ENCODE results near the gene NLN.
"Not testable (repeated sequence)": the region's sequence is repeated elsewhere in the genome, so short reads cannot be mapped to it uniquely, and the experiment has no call there.

The NLN gene

DNA sequence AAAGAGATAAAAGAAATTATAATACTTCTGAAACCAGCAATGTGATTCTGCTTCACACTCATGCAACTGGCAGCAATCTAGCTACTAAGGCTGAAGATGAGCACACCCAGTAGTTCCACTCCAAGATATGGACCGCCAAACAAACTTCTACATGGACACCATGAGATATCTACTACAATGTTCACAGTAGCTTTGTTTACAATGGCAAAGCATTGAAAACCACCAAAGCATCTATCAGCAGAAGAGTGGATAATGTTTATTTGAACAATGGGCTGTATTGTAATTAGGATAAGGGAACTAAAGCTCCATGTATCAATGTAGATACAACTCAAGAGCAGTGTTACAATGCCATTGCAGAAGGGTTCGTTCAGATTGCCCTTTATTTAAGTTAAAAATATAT, 113.2 kb downstream of the NLN start:
- no peak for DNase-seq

DNA sequence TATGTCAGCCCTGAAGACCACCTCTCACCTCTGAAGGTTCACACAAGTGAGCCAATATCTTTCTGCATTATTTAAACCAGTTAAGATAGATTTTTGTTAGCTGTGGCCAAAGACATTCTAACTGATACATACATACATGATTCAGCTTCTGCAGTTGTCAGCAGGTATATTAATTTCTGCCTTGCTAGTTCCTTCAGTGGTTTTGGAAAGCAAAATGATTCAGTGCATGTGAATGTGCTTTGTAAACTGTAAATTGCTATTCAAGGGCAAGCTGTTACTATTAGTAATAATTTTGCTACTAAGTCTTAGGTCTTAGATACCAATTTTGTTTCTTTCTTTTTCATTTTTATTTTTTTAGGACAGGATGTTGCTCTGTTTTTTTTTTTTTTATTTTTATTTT, 115.1 kb downstream of the NLN start:
- DNase-seq, result no peak

DNA sequence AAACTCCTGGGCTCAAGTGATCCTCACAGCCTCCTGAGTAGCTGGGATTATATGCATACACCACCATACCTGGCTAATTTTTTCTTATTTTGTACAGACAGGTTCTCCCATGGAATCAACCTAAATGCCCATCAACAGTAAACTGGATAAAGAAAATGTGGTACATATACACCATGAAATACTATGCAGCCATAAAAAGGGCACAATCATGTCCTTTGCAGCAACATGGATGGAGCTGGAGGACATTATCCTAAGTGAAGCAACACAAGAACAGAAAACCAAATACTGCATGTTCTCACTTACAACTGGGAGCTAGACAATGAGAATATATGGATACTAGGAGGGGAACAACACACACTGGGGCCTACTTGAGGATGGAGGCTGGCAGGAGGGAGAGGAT, 117.2 kb downstream of the NLN start:
- DNase-seq, result not testable (repeated sequence)

DNA sequence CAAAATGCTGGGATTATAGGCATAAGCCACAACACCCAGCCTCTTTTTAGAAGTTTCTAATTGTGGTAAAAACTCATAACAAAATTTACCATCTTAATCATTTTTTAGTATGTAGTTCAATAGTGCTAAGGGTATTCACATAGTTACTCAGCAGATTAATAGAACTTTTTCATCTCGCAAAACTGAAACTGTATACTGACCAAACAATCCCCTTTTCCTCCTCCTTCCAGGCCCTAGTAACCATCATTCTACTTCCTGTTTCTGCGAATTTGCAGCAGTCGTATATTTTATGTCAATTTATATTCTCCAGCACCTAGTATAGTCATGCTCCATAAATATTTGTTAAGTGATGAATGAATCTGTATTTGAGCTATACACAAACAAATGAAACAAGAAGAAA, 118.1 kb downstream of the NLN start:
- DNase-seq, result no peak

DNA sequence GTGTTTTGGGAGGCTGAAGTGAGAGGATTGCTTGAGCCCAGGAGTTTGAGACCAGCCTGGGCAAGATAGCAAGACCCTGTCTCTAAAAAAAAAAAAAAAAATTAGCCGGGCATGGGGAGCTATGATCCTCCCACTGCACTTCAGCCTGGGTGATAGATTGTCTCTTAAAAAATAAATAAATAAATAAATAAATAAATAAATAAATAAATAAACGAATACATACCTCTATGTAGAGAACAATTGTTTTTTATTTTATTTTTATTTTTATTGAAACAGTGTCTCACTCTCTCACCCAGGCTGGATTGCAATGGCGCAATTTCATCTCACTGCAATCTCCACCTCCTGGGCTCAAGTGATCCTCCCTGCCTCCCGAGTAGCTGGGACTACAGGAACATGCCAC, 122.8 kb downstream of the NLN start:
- DNase-seq, result not testable (repeated sequence)

DNA sequence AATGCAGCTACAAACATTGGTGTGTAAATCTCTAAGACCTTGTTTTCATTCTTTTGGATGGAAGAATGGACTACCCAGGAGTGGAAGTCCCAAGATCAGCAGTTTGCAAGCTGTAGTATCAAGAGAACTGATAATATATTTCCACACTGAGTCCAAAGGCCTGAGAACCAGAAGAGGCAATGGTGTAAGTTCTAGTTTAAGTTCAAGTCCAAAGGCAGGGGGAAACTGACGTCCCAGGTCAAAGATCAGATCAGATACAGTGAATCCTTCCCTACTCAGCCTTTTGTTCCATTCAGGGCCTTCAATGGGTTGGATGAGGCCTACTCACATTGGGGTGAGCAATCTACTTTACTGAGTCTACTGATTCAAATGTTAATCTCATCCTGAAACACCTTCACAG, 124.1 kb downstream of the NLN start:
- DNase-seq, result no peak

DNA sequence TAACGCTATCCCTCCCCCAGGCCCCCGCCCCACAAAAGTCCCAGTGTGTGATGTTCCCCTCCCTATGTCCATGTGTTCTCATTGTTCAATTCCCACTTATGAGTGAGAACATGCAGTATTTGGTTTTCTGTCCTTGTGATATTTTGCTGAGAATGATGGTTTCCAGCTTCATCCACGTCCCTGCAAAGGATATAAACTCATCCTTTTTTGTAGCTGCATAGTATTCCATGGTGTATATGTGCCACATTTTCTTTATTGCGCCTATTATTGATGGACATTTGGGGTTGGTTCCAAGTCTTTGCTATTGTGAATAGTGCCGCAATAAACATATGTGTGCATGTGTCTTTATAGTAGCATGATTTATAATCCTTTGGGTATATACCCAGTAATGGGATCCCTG, 125.0 kb downstream of the NLN start:
- not testable (repeated sequence) for DNase-seq

DNA sequence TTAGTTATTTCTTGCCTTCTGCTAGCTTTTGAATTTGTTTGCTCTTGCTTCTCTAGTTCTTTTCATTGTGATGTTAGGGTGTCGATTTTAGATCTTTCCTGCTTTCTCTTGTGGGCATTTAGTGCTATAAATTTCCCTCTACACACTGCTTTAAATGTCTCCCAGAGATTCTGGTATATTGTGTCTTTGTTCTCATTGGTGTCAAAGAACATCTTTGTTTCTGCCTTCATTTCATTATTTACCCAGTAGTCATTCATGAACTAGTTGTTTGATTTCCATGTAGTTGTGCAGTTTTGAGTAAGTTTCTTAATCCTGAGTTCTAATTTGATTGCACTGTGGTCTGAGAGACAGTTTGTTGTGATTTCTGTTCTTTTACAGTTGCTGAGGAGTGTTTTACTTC, 127.9 kb downstream of the NLN start:
- DNase-seq, result not testable (repeated sequence)

DNA sequence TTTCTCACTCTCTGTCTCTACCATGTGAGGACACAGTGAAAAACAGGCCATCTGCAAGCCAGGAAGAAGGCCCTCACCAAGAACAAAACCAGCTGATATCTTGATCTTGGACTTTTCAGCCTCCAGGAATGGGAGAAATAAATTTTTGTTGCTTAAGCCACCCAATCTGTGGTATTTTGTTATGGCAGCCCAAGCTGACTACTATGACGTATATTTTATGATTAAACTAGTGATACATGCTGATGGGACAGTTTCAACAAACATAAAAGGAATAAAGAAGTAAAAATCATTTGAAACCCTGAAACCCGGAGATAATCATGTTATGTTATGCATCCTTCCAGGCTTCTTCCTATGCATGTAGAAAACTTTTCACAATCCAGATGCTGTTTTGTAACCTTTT, 132.9 kb downstream of the NLN start:
- no peak for DNase-seq

DNA sequence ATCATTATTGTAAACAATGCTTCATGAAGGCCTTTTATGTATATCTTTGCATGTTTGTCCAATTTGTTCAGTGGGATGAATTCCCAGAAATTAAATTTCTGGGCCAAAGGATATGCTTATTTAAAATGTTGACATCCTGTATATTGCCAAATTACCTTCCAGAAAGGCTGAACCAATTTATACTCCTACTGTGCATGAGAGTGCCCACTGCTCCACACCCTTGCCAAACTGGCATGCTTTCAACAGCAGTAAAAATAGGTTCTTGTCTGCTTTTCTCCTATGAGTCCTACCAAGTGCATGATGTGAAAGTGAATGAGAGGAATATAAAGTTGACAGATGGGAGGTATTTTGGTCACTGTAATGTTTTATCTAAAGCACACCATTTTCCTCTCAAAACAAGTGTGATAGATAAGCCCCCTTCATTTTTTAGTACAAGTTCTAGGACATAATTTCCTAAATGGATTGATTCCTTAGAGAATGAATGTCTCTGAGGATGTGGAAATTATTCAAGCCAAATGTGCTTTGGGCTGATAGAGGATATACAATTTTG, 133.8 kb downstream of the NLN start:
- no peak for DNase-seq

DNA sequence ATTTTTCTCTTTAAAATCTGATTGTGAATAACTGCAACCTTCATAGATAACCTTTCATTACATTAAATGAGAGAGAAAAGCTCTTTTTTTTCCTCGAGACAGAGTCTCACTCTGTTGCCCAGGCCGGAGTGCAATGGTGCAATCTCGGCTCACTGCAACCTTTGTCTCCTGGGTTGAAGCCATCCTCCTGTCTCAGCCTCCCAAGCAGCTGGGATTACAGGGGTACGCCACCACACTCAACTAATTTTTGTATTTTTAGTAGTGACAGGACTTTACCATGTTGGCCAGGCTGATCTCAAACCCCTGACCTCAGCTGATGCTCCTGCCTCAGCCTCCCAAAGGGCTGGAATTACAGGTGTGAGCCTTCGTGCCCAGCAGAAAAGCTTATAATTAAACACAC, 134.5 kb downstream of the NLN start:
- no peak for DNase-seq

DNA sequence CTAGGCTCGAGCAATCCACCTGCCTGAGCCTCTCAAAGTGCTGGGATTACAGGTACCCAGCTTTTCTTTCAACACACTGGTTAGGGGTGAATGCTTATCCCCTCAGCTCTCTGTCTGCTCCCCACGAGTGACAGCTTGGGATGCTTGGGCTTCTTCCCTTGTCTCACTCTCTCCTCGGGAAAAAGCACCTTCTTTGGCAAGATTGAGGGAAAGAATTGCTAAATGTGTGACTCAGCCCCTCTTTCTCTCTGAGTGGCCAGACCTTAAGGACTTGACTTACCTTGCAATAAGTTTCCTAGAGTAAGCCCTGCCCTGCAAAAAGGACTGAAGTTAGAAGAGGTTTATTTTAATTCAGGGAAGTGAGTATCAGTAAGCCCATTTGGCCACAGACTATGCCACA, 136.3 kb downstream of the NLN start:
- no peak for DNase-seq

DNA sequence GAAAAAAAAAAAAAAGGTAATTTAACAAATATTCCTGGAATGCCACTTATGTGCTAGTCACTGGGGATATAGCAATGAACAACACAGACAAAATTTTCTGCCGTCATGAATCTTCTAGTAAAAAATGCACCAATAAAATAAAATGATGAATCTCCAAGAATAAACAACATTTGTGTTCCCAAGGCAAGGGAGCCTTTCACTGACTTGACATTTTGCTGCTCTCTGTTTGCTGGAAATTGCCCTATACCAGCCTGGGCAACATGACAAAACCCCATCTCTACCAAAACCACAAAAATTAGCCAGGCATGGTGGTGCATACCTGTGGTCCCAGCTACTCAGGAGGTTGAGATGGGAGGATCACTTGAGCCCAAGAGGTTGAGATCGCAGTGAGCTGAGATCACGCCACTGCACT, 139.8 kb downstream of the NLN start:
- DNase-seq, result no peak

DNA sequence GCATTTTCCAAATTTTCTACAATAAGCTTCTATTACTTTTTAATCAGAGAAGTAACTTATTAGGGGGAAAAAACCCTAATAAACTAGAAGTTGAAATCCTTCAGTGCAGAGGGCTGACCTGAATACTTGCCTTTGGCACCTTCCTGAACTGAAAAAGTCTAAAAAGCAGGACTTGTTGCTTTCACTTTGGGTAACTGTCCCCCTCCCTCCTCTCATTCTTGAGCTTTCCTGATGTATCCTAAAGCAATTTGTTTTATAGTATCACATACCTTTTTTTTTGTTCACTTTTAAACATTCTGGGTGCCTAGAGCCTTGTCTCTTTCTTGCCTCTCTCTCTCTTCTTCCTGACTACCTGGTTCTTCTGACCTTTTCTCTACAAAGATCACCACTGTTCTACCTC, 140.4 kb downstream of the NLN start:
- no peak for DNase-seq

DNA sequence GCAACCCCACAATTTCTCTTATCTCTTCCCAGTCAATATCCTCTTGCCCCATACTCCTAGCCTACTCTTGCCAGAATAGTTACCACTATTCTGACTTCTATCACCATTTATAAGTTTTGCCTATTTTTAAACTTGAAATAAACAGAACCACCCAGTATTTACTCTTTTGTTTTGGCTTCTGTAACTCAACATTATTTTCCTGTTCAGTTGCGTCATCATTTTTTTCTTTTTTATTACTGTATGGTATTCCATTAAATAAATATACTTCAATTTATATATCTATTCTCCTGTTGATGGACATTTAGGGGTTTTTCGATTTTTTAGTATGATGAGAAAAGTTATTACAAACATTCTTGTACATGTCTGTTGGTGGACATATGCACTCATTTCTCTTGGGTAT, 141.7 kb downstream of the NLN start:
- no peak for DNase-seq

DNA sequence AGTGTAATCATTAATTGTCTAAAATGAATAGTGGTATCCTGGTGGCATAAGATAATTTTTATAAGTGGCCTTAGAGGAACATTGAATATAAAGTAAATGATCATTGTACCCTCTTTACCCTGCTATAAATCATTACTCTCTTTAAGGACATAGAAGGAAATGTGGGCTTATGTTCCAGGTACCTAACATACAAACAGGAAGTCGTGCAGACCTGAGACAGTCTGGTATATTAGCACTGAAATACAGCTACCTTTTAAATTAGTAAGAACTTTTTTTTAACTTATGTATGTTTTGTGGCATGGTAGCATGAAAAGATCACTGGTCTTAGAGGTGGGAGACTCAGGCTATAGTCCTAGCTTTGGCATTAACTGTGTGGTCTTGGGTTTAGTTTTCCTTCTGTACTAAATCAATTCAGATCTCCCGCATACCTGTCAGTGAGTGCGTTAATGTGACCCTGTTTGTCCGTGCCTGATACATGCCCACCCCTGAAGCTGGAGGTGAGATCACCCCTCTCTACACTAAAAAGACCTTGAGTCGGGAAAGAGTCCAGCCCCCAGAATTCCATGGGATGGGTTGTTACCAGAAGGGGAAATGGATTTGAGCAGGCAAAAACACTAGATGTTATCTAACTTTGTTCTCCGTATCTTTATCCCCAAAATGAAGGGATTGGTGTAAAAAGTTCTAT, 145.0 kb downstream of the NLN start:
- no peak for DNase-seq

DNA sequence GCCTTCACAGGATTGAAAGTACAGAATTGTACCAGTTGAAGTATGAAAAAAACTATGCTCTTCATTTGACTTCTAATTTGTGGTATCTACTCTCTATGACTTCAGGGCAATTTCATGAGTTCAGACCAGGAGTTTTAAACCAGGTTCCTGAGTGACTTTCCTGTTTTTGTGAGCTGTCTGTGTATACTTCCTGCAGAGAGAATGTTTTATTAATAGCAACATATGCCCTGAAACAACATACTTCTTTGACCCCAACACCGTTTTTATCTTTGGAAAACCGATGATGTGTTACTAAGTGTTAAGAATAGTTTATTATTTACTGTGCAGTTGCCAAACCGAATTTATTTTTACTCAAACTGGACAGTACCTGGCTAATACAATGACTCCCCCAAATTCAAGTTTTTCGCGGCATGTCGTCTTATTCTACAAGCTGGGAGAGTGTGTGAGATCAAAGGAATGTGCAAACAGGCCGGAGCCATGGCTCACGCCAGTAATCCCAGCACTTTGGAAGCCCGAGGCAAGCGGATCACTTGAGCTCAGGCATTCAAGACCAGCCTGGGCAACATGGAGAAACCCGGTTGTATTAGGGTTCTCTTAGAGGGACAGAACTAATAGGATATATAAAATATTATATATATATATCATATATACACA, 145.7 kb downstream of the NLN start:
- no peak for DNase-seq

DNA sequence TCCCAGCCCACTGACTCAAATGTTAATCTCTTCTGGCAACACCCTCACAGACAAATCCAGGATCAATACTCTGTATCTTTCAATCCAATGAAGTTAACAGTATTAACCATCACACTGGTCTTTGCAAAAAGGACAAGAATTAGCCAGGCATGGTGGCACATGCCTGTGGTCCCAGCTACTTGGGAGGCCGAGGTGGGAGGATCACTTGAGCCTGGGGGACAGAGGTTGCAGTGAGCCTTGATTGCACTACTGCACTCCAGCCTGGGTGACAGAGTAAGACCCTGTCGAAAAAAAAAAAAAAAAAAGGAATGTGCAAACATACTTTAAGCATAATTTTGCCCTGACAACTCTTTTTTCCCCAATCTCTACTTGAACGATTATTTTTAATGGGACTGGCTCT, 146.5 kb downstream of the NLN start:
- DNase-seq, result no peak

DNA sequence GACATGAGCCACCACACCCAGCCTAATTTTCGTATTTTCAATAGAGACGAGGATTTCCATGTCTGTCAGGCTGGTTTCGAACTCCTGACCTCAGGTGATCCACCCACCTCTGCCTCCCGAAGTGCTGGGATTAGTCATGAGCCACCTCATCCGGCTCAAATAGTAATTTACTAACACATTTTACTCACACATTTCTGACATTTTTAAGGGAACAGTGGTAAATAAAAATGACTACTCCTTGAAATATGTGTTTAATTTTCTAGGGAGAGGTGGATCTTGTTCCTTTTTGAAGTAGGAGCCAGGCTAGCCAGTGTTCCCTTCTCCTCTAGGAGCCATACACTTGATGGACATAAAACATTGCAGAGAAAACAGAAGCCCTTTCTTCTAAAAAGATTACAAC, 149.2 kb downstream of the NLN start:
- no peak for DNase-seq

DNA sequence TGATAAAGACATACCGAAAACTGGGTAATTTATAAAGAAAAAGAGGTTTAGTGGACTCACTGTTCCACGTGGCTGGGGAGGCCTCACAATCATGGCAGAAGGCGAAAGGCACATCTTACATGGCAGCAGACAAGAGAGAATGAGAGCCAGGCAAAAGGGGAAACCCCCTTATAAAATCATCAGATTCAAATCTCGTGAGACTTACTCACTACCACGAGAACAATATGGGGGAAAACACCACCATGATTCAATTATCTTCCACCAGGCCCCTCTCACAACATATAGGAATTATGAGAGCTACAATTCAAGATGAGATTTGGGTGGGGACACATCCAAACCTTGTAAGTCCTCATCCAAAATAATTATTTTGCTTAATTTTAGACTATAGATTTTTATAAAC, 149.8 kb downstream of the NLN start:
- DNase-seq, result not testable (repeated sequence)

DNA sequence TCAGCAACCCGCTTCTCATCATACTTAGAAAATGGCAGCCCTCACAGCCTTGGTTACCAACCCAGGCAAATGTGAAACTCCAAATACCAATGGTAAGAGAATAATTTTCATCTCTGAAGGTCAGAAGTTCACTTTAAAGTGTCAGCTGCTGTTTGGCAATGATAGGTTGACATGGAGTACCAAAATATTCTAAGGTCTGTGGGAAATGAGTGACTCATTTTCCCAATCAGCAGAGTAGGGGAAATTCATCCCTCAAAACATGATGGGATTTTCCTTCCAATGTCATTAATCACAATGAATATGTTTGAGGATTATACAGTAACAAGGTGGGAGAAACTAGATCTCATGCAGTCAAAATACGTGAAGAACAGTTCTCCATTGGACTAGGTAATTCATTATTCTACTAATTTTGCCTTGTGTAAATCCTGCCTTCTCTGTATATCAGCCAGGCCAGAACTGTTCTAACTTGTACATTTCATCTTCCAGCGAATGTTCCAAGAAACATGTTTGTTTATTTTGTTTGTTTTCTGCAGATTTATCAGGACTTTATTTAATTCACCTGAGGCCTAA, 151.3 kb downstream of the NLN start:
- no peak for DNase-seq

DNA sequence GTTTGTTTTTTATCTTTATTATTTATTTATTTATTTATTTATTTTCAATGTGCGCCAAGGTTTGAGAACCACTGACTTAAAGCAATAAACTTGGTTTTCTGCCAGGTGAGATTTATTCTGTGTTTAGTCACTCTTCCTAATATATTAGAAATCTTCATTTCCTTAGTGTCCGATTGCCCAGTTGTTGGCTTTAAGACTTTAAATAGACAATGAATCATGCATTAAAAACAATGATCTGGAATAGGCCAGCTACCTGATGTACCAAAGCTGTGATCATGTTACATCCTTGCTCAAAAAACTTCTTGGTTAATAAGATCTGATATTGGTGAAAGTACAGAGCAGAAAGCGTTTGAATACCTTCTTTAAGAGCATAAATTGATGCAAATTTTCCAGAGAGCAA, 152.2 kb downstream of the NLN start:
- no peak for DNase-seq

DNA sequence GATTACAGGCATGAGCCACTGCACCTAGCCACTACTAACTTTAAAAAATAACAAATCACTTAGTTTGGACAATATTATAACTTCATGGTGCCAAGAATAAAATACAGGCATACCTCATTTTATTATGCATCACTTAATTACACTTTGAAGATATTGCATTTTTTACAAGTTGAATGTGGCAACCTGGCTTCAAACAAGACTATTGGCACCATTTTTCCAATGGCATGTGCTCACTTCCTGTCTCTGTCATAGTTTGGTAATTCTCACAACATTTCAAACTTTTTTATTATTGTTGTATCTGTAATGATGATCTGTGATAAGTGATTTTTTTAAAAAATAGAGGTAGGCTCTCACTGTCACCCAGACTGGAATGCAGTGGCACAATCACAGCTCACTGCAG, 154.5 kb downstream of the NLN start:
- no peak for DNase-seq

DNA sequence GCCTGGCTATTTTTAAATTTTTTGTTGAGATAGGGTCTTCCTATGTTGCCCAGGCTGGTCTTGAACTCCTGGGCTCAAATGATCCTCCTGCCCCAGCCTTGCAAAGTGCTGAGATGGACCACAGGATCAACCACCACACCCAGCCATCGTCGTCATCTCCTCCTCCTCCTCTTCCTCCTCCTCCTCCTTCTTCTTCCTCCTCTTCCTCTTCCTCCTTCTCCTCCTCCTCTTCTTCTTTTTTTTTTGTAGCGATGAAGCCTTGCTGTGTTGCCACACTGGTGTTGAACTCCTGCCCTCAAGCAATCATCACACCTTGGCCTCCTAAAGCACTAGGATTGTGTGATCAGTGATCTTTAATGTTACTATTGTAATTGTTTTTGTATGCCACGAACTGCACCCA, 155.0 kb downstream of the NLN start:
- no peak for DNase-seq

Data from activated CD4-positive, CD25-positive, alpha-beta regulatory T cell (primary cell).